ENCODE data around the gene TTC23. TPM values are rescaled to one million over a fixed set of nuclear protein-coding genes. Genes with fewer than 3 reads are reported as not detected.

TTC23 gene
- total RNA-seq, 1 donor from 2014 or later: 2.7 TPM

DNA sequence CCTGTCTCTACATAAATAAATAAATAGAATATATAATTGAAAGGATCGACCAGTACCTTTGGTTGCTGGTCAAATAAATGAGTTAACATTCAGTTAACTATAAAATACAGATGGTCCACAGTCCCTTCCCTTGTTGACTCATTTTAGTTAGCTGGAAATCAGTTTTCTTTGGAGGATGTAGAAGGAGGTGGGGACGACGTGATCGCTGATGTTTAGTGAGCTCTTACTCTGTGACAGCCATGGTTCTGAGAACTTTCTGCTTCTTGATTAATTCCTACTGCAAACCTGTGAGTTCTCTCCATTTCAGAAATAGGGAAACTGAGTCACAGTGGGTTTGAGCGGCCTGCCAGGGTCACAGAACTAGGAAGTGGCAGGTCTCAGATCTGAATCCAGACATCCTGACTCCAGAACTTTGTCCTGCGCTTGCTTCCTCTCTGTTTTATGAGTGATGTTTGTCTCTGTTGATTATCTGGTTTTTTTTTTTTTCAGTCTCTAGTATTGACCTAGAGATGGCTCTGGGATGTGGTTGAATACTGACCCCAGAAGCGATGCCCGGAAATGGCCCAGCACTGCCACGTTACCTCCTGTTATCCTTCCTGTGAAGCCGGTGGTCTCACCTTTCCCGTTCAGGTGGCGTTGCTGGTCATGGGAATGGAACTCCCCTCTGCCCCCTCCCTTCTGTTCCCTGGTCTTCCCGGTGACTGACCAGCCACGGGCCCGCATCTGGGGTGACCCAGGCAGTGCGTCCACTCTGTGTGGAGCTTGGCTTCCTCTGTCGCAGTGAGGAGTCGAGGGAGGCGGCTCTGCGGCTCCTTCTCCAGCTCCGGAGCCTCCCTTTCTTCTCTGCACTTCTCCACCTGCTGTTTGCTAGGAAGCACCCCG, 126.3 kb downstream of the TTC23 start:
- ATAC-seq (ENCODE audit: low read depth): no peak
- intact Hi-C loops (cut with micrococcal nuclease): no loop called here
- H3K27me3 Mint-ChIP-seq: peaks cover 7% of the 10 kb centered on the region
- no peak overlapping the region for H3K27ac Mint-ChIP-seq
- H3K36me3 Mint-ChIP-seq (ENCODE audit: low read depth): no peaks in the 10 kb centered on the region
- POLR2A ChIA-PET: no interaction called here
- no peaks in the 10 kb centered on the region for H3K9me3 Mint-ChIP-seq
- DNase-seq: no peak
- CTCF ChIA-PET: no interaction called here
- TF ChIP-seq CTCF (IDR thresholded peaks at IDR 0.05): no peak
- H3K4me1 Mint-ChIP-seq: no peaks in the 10 kb centered on the region
- no peak overlapping the region for H3K4me3 Mint-ChIP-seq

GRCh38 chr15:99121691-99122410, 127.5 kb downstream of the TTC23 start:
- ChIA-PET POLR2A (no interaction called here), CTCF (no interaction called here)
- Mint-ChIP-seq H3K9me3 (no peaks in the 10 kb centered on the region), H3K4me1 (no peaks in the 10 kb centered on the region), H3K27ac (no peak overlapping the region), H3K36me3 (ENCODE audit: low read depth) (no peaks in the 10 kb centered on the region), H3K27me3 (peaks cover 7% of the 10 kb centered on the region), H3K4me3 (no peak overlapping the region)
- ATAC-seq (ENCODE audit: low read depth) (no peak), DNase-seq (no peak)
- no peak for TF ChIP-seq CTCF (IDR thresholded peaks at IDR 0.05)
- intact Hi-C loops (cut with micrococcal nuclease): no loop called here

GRCh38 chr15:99121207-99121606, 128.2 kb downstream of the TTC23 start:
- intact Hi-C loops (cut with micrococcal nuclease): no loop called here
- POLR2A ChIA-PET: no interaction called here
- H3K4me3 Mint-ChIP-seq: no peak overlapping the region

DNA sequence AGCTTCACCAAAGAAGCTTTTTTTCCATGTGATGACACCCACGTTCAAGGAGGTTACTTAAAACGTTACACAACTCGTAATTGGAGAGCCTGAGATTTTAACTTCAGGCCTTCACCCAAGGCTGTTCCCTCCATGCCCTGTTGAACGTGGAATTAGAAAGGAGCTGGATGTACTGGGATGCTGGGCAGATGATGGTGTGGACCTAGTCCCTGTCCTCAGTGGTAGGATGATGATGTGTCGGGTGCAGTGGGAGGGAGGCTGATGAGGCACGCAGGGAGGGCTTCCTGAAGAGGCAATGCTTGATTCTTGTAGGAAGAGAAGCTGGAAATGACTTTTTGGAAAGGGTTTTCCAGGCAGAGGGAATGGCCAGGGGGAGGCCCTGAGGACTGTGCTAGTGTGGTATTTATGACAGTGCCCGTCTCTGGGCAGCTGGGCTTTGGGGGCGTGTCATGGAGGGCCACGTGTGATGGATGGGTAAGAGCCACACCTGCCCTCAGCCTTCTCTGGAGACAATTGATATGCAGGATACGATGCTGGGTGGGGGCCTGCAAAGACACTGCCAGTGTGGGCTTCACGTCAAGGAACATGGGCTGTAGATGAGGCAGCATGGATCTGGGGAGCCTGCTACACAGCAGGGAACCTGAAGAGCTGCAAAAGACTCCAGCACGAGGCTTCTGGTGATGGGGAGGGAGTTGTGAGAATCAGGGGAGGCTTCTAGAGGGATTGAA, 129.2 kb downstream of the TTC23 start:
- Mint-ChIP-seq H3K27ac (no peak overlapping the region), H3K27me3 (peaks cover 4% of the 10 kb centered on the region), H3K4me1 (no peaks in the 10 kb centered on the region), H3K9me3 (no peaks in the 10 kb centered on the region), H3K36me3 (ENCODE audit: low read depth) (no peaks in the 10 kb centered on the region), H3K4me3 (no peak overlapping the region)
- ATAC-seq (ENCODE audit: low read depth) (no peak), DNase-seq (no peak)
- ChIA-PET CTCF (interaction anchor here (1.0 kb wide), 1 partner anchor 19 kb away, joined by 3 read pairs; no protein-coding TSS in a partner anchor), POLR2A (no interaction called here)
- intact Hi-C loops (cut with micrococcal nuclease): no loop called here
- TF ChIP-seq CTCF (IDR thresholded peaks at IDR 0.05): no peak

More at GRCh38 chr15:99121207-99121606, 128.2 kb downstream of the TTC23 start:
- ATAC-seq (ENCODE audit: low read depth) (no peak), DNase-seq (no peak)
- TF ChIP-seq CTCF (IDR thresholded peaks at IDR 0.05): no peak
- Mint-ChIP-seq H3K27me3 (peaks cover 4% of the 10 kb centered on the region), H3K9me3 (no peaks in the 10 kb centered on the region), H3K36me3 (ENCODE audit: low read depth) (no peaks in the 10 kb centered on the region), H3K4me1 (no peaks in the 10 kb centered on the region), H3K27ac (no peak overlapping the region)
- CTCF ChIA-PET: no interaction called here
